ENCODE data around the gene PPP1R2C. TPM values are rescaled to one million over a fixed set of nuclear protein-coding genes. Genes with fewer than 3 reads are reported as not detected.

PPP1R2C gene
- total and polyA plus RNA-seq, 2 experiments from 2014 or later: not detected

GRCh38 chrX:42754115-42754514, 23.8 kb downstream of the PPP1R2C start (continued):
- TF ChIP-seq, protein P1, sequence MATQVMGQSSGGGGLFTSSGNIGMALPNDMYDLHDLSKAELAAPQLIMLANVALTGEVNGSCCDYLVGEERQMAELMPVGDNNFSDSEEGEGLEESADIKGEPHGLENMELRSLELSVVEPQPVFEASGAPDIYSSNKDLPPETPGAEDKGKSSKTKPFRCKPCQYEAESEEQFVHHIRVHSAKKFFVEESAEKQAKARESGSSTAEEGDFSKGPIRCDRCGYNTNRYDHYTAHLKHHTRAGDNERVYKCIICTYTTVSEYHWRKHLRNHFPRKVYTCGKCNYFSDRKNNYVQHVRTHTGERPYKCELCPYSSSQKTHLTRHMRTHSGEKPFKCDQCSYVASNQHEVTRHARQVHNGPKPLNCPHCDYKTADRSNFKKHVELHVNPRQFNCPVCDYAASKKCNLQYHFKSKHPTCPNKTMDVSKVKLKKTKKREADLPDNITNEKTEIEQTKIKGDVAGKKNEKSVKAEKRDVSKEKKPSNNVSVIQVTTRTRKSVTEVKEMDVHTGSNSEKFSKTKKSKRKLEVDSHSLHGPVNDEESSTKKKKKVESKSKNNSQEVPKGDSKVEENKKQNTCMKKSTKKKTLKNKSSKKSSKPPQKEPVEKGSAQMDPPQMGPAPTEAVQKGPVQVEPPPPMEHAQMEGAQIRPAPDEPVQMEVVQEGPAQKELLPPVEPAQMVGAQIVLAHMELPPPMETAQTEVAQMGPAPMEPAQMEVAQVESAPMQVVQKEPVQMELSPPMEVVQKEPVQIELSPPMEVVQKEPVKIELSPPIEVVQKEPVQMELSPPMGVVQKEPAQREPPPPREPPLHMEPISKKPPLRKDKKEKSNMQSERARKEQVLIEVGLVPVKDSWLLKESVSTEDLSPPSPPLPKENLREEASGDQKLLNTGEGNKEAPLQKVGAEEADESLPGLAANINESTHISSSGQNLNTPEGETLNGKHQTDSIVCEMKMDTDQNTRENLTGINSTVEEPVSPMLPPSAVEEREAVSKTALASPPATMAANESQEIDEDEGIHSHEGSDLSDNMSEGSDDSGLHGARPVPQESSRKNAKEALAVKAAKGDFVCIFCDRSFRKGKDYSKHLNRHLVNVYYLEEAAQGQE (IDR thresholded peaks at IDR 0.05; ENCODE audit: unreplicated experiment): no peak
- no peak for TF ChIP-seq EZH2phosphoT487 (IDR thresholded peaks at IDR 0.05; ENCODE audit: unreplicated experiment)
- no peak for TF ChIP-seq ZNF114 (CRISPR knock-in tag; IDR thresholded peaks at IDR 0.05)
- TF ChIP-seq, protein P2, sequence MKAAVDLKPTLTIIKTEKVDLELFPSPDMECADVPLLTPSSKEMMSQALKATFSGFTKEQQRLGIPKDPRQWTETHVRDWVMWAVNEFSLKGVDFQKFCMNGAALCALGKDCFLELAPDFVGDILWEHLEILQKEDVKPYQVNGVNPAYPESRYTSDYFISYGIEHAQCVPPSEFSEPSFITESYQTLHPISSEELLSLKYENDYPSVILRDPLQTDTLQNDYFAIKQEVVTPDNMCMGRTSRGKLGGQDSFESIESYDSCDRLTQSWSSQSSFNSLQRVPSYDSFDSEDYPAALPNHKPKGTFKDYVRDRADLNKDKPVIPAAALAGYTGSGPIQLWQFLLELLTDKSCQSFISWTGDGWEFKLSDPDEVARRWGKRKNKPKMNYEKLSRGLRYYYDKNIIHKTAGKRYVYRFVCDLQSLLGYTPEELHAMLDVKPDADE (IDR thresholded peaks at IDR 0.05): no peak
- TF ChIP-seq CREB1 (CRISPR knock-in tag; IDR thresholded peaks at IDR 0.05; ENCODE audit: low read depth): no peak
- TF ChIP-seq JUNB (IDR thresholded peaks at IDR 0.05; ENCODE audit: unreplicated experiment): no peak

- H3F3A ChIP-seq (replicated peaks; ENCODE audit: low read depth): no peaks in the 10 kb centered on the region
- no peak overlapping the region for H3K4me3 Mint-ChIP-seq
- no peak overlapping the region for H3K4me3 ChIP-seq
- H3K27me3 Mint-ChIP-seq (ENCODE audit: insufficient read depth, low read depth, poor library complexity): no peaks in the 10 kb centered on the region
- H3K79me2 ChIP-seq (replicated peaks; ENCODE audit: insufficient read depth): no peaks in the 10 kb centered on the region
- no peaks in the 10 kb centered on the region; the same call in 1 of the 2 replicates for H3K9me2 ChIP-seq (ENCODE audit: insufficient read depth)
- H3K4me2 ChIP-seq: no peak overlapping the region
- ATAC-seq (no peak), DNase-seq (ENCODE audit: low spot score) (peak; percentile 1)
- H3K27me3 ChIP-seq (ENCODE audit: insufficient read depth): no peaks in the 10 kb centered on the region
- no peaks in the 10 kb centered on the region for H3K4me1 ChIP-seq (ENCODE audit: insufficient read depth)
- no peak overlapping the region for H3K27ac Mint-ChIP-seq
- H2AFZ ChIP-seq: no peak overlapping the region
- H3K27ac ChIP-seq (ENCODE audit: low read depth): no peak overlapping the region
- H4K20me1 ChIP-seq (replicated peaks; ENCODE audit: insufficient read depth): no peaks in the 10 kb centered on the region
- H3K36me3 Mint-ChIP-seq (ENCODE audit: low read depth): peaks cover 4% of the 10 kb centered on the region; the same call in 1 of the 3 replicates
- peaks cover 10% of the 10 kb centered on the region for H3K4me1 Mint-ChIP-seq
- H3K9me3 Mint-ChIP-seq: peaks cover 6% of the 10 kb centered on the region; the same call in 2 of the 3 replicates
- H3K36me3 ChIP-seq (ENCODE audit: insufficient read depth): no peaks in the 10 kb centered on the region
- TF ChIP-seq EZH2 (IDR thresholded peaks at IDR 0.05; ENCODE audit: low read depth, unreplicated experiment): no peak
- no peak for TF ChIP-seq JUNB (IDR thresholded peaks at IDR 0.05; ENCODE audit: unreplicated experiment)
- no peak for TF ChIP-seq EZH2phosphoT487 (IDR thresholded peaks at IDR 0.05; ENCODE audit: unreplicated experiment)
- no peak for TF ChIP-seq STAT1 (IDR thresholded peaks at IDR 0.05; ENCODE audit: unreplicated experiment)
- TF ChIP-seq NANOG (IDR thresholded peaks at IDR 0.05; ENCODE audit: borderline replicate concordance): no peak
- no peak for TF ChIP-seq CTCF (conservative IDR thresholded peaks at IDR 0.05; ENCODE audit: low read depth in 2 of 2)
- TF ChIP-seq, protein P2 (IDR thresholded peaks at IDR 0.05): no peak
- TF ChIP-seq ZNF462 (CRISPR knock-in tag; IDR thresholded peaks at IDR 0.05): no peak
These were observed 25.2 kb downstream of the PPP1R2C start for GRCh38 chrX:42752730-42753129.
